Stomach (tissue), 9 donors: Measurements from ENCODE around the gene SPINDOC. TPM values are rescaled to one million over a fixed set of nuclear protein-coding genes. Genes with fewer than 3 reads are reported as not detected.

Source experiments
- DNase-seq, 2 donors: peaks; one replicate each; pipeline versions ENCODE4 v3.0.0 to v3.0.0-alpha.2; 2013 to 2019
- H3K27ac ChIP-seq, 5 donors: fragments of 200-600 bp in 4 of 5; sonication (generic) in 4 of 5; one replicate each; pipeline ENCODE4 v1.5.1; 2013 to 2019; ENCODE audit warnings: mild to moderate bottlenecking in 1 of 5, moderate library complexity in 1 of 5
- H3K27me3 ChIP-seq, 3 donors: fragments of 200-600 bp; sonication (generic); one replicate each; pipeline ENCODE4 v1.5.1; 2017 to 2019; ENCODE audit warnings: mixed run types in 1 of 3
- H3K36me3 ChIP-seq, 4 donors: fragments of 200-600 bp; sonication (generic); 1 replicate in 3 of 4; 2 replicates in 1 of 4; pipeline ENCODE4 v1.5.1; 2016 to 2019
- H3K4me1 ChIP-seq, 4 donors: fragments of 200-600 bp; sonication (generic); one replicate each; pipeline ENCODE4 v1.5.1; 2016 to 2019
- H3K4me3 ChIP-seq, 4 donors: fragments of 200-600 bp; sonication (generic) in 3 of 4; one replicate each; pipeline ENCODE4 v1.5.1; 2016 to 2019; ENCODE audit warnings: mild to moderate bottlenecking in 1 of 4
- H3K9me3 ChIP-seq, 4 donors: fragments of 200-600 bp; sonication (generic); one replicate each; pipeline ENCODE4 v1.5.1; 2016 to 2019
- CTCF ChIP-seq, 7 experiments: fragments of 450-650 bp in 4 of 7; fragments of 200-600 bp in 3 of 7; sonication (generic) in 3 of 7; IDR thresholded peaks; one replicate each; pipeline ENCODE4 v1.5.1; 2016 to 2019; ENCODE audit warnings: antibody characterized with exemption in 7 of 7, control low read depth in 2 of 7, mild to moderate bottlenecking in 1 of 7
- EP300 ChIP-seq: sonication (generic); formaldehyde crosslinking; IDR thresholded peaks from one replicate; pipeline ENCODE4 v1.6.1; 2017; ENCODE audit warnings: antibody characterized with exemption
- POLR2A ChIP-seq, 4 donors: fragments of 450-650 bp; IDR thresholded peaks; one replicate each; pipeline ENCODE4 v1.6.1; 2016; ENCODE audit warnings: antibody characterized with exemption in 4 of 4, control low read depth in 2 of 4, mild to moderate bottlenecking in 1 of 4, moderate library complexity in 1 of 4
- POLR2AphosphoS5 ChIP-seq, 3 donors: sonication (generic); formaldehyde crosslinking; IDR thresholded peaks; one replicate each; pipeline ENCODE4 v1.6.1; 2016; ENCODE audit warnings: antibody characterized with exemption in 3 of 3
- WGBS, 5 donors: extraction: QIAGEN DNeasy Blood & Tissue Kit in 3 of 5; methylation state at CpG; one replicate each; pipeline versions ENCODE4 v1.1.5 to v1.1.7; 2013 to 2018; 5-methylcytosine and 5-hydroxymethylcytosine counted together
- intact Hi-C: fragments of 100-400 bp; cut with DNase I; formaldehyde crosslinking; loops from one replicate; pipeline ENCODE4 v1.15.1; 2023; ENCODE audit warnings: low total_unique reads
- polyA plus RNA-seq, 3 donors: library from polyadenylated mRNA; stranded (reverse); fragments of 200-250 nt; gene quantifications; one replicate each; pipeline ENCODE4 v1.2.3, GENCODE V29; 2013
- total RNA-seq, 5 donors: library from RNA; depleted of rRNA; stranded (reverse); fragments of >200 nt; gene quantifications; one replicate each; pipeline versions ENCODE4 v1.1.0 to v1.2.3, GENCODE V29; 2014 to 2016
- donor health status: healthy with polysubstance abuse.
- donor health status: Bipolar disorder and iron deficiency.
- donor health status: healthy.

The SPINDOC gene
- total and polyA plus RNA-seq, 8 donors = 0.45 to 13.6 (median 5.7) TPM

GRCh38 chr11:63867511-63867910, 54.3 kb downstream of the SPINDOC start:
- Histone ChIP-seq H3K4me3 (no peak overlapping the region), H3K9me3 (no peaks in the 10 kb centered on the region), H3K4me1 (peaks cover 72 to 100% (median 96%) of the 10 kb centered on the region in 4 donors), H3K36me3 (peaks cover 0 to 4% (median under 1%) of the 10 kb centered on the region in 4 donors), H3K27me3 (no peaks in the 10 kb centered on the region), H3K27ac (peak overlapping the region in 2 of 5 donors; percentile 35 to 69)
- intact Hi-C loops = no loop called here
- DNase-seq = no peak
- TF ChIP-seq POLR2A (IDR thresholded peaks at IDR 0.05) (no peak), CTCF (IDR thresholded peaks at IDR 0.05) (no peak), POLR2AphosphoS5 (IDR thresholded peaks at IDR 0.05) (no peak), EP300 (no peak)
- 87 to 98% (median 93%) methylated on average over 4 of the region's 4 CpGs for WGBS, 5 donors

- Histone ChIP-seq H3K4me1 (peaks cover 82 to 100% (median 96%) of the 10 kb centered on the region in 4 donors), H3K27ac (peak overlapping the region in 4 of 5 donors; percentile 33 to 69 (median 54)), H3K36me3 (no peaks in the 10 kb centered on the region), H3K27me3 (no peaks in the 10 kb centered on the region), H3K9me3 (no peaks in the 10 kb centered on the region), H3K4me3 (no peak overlapping the region)
- WGBS, 5 donors = 50 to 55% (median 53%) methylated on average over 9 of the region's 9 CpGs
- no peak for DNase-seq
- TF ChIP-seq POLR2AphosphoS5 (IDR thresholded peaks at IDR 0.05) = no peak
- TF ChIP-seq CTCF (IDR thresholded peaks at IDR 0.05) = no peak
- no peak for TF ChIP-seq POLR2A (IDR thresholded peaks at IDR 0.05)
- TF ChIP-seq EP300 = no peak
- intact Hi-C loops = no loop called here
These were observed 55.3 kb downstream of the SPINDOC start for GRCh38 chr11:63868399-63869064.

GRCh38 chr11:63869171-63869591, 55.9 kb downstream of the SPINDOC start:
- Histone ChIP-seq H3K4me1 (peaks cover 87 to 100% (median 97%) of the 10 kb centered on the region in 4 donors), H3K36me3 (no peaks in the 10 kb centered on the region), H3K4me3 (no peak overlapping the region), H3K27me3 (no peaks in the 10 kb centered on the region), H3K27ac (peak overlapping the region; percentile 33 to 69 (median 60)), H3K9me3 (no peaks in the 10 kb centered on the region)
- intact Hi-C loops = no loop called here
- TF ChIP-seq POLR2AphosphoS5 (IDR thresholded peaks at IDR 0.05) = no peak
- no peak for TF ChIP-seq POLR2A (IDR thresholded peaks at IDR 0.05)
- TF ChIP-seq CTCF (IDR thresholded peaks at IDR 0.05) = no peak
- no peak for DNase-seq
- WGBS, 5 donors = 30 to 60% (median 44%) methylated on average over 3 to 7 of the region's 7 CpGs

- Histone ChIP-seq H3K4me1 (peaks cover 92 to 100% (median 98%) of the 10 kb centered on the region in 4 donors), H3K4me3 (no peak overlapping the region), H3K9me3 (no peaks in the 10 kb centered on the region), H3K27me3 (no peaks in the 10 kb centered on the region), H3K27ac (peak overlapping the region; percentile 19 to 69 (median 49)), H3K36me3 (no peaks in the 10 kb centered on the region)
- 57 to 68% (median 66%) methylated on average over 8 of the region's 8 CpGs for WGBS, 5 donors
- DNase-seq = no peak
- TF ChIP-seq EP300 (no peak), POLR2AphosphoS5 (IDR thresholded peaks at IDR 0.05) (no peak), CTCF (IDR thresholded peaks at IDR 0.05) (no peak), POLR2A (IDR thresholded peaks at IDR 0.05) (no peak)
- intact Hi-C loops = no loop called here
These were observed 56.4 kb downstream of the SPINDOC start for GRCh38 chr11:63869683-63870082.
